Stomach (tissue), 9 donors: ENCODE measurements around the gene RPS13. TPM values are rescaled to one million over a fixed set of nuclear protein-coding genes. Genes with fewer than 3 reads are reported as not detected.
"Not testable (repeated sequence)": the region's sequence is repeated elsewhere in the genome, so short reads cannot be mapped to it uniquely, and the experiment has no call there.

Experiments
- DNase-seq, 2 donors: peaks; one replicate each; pipeline versions ENCODE4 v3.0.0 to v3.0.0-alpha.2; 2013 to 2019
- H3K27ac ChIP-seq, 5 donors: fragments of 200-600 bp in 4 of 5; sonication (generic) in 4 of 5; one replicate each; pipeline ENCODE4 v1.5.1; 2013 to 2019; ENCODE audit warnings: mild to moderate bottlenecking in 1 of 5, moderate library complexity in 1 of 5
- H3K27me3 ChIP-seq, 3 donors: fragments of 200-600 bp; sonication (generic); one replicate each; pipeline ENCODE4 v1.5.1; 2017 to 2019; ENCODE audit warnings: mixed run types in 1 of 3
- H3K36me3 ChIP-seq, 4 donors: fragments of 200-600 bp; sonication (generic); 1 replicate in 3 of 4; 2 replicates in 1 of 4; pipeline ENCODE4 v1.5.1; 2016 to 2019
- H3K4me1 ChIP-seq, 4 donors: fragments of 200-600 bp; sonication (generic); one replicate each; pipeline ENCODE4 v1.5.1; 2016 to 2019
- H3K4me3 ChIP-seq, 4 donors: fragments of 200-600 bp; sonication (generic) in 3 of 4; one replicate each; pipeline ENCODE4 v1.5.1; 2016 to 2019; ENCODE audit warnings: mild to moderate bottlenecking in 1 of 4
- H3K9me3 ChIP-seq, 4 donors: fragments of 200-600 bp; sonication (generic); one replicate each; pipeline ENCODE4 v1.5.1; 2016 to 2019
- EP300 ChIP-seq: sonication (generic); formaldehyde crosslinking; IDR thresholded peaks from one replicate; pipeline ENCODE4 v1.6.1; 2017; ENCODE audit warnings: antibody characterized with exemption
- POLR2A ChIP-seq, 4 donors: fragments of 450-650 bp; IDR thresholded peaks; one replicate each; pipeline ENCODE4 v1.6.1; 2016; ENCODE audit warnings: antibody characterized with exemption in 4 of 4, control low read depth in 2 of 4, mild to moderate bottlenecking in 1 of 4, moderate library complexity in 1 of 4
- POLR2AphosphoS5 ChIP-seq, 3 donors: sonication (generic); formaldehyde crosslinking; IDR thresholded peaks; one replicate each; pipeline ENCODE4 v1.6.1; 2016; ENCODE audit warnings: antibody characterized with exemption in 3 of 3
- WGBS, 5 donors: extraction: QIAGEN DNeasy Blood & Tissue Kit in 3 of 5; methylation state at CpG; one replicate each; pipeline versions ENCODE4 v1.1.5 to v1.1.7; 2013 to 2018; 5-methylcytosine and 5-hydroxymethylcytosine counted together
- intact Hi-C: fragments of 100-400 bp; cut with DNase I; formaldehyde crosslinking; loops from one replicate; pipeline ENCODE4 v1.15.1; 2023; ENCODE audit warnings: low total_unique reads
- polyA plus RNA-seq, 3 donors: library from polyadenylated mRNA; stranded (reverse); fragments of 200-250 nt; gene quantifications; one replicate each; pipeline ENCODE4 v1.2.3, GENCODE V29; 2013
- total RNA-seq, 5 donors: library from RNA; depleted of rRNA; stranded (reverse); fragments of >200 nt; gene quantifications; one replicate each; pipeline versions ENCODE4 v1.1.0 to v1.2.3, GENCODE V29; 2014 to 2016
- TF ChIP-seq, protein P1 (sequence below), 7 experiments: fragments of 450-650 bp in 4 of 7; fragments of 200-600 bp in 3 of 7; sonication (generic) in 3 of 7; IDR thresholded peaks; one replicate each; pipeline ENCODE4 v1.5.1; 2016 to 2019; ENCODE audit warnings: antibody characterized with exemption in 7 of 7, control low read depth in 2 of 7, mild to moderate bottlenecking in 1 of 7
- donor health status: healthy with polysubstance abuse.
- donor health status: Bipolar disorder and iron deficiency.
- donor health status: healthy.

The RPS13 gene
- total and polyA plus RNA-seq, 8 donors = 282 to 3,236 (median 2,060) TPM

DNA sequence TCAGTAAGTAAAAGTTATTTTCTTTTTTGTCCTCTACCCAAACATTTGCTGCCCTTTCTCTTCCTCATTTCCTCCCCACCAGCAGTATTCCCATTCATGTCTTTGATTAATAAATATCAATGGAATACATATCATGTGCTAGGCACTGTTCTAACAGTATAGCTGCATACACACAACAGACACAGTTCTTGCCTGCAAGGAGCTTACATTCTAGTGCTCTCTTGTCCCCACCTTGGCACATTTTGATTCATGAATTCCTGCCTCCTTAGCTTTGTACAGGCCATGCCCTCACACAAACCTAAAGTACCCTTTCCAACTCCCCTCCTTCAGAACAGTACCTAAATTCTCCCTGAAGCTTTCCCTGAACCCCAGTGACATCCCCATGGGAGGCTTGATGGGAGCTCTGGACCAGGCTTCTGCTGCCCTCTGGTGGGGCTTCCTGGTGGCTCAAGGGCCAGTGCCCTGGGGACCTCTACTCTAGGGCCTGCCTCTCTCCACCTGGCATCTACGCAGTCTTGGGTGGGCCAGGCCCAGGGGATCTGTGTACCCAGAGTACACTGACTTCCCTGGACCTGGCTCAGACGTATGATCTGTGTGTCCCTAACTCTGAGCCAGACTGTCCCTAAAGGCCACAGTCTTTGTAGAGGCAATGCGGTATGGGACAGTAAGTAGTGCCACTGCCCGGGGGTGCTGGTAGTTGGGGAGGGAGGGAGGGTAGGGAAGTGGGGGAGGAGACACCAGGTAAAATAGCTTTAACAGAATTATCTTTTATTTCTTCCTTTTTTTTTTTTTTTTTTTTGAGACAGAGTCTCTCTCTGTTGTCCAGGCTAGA, 14.1 kb downstream of the RPS13 start:
- H3K27ac ChIP-seq = no peak overlapping the region
- 53 to 86% (median 58%) methylated on average over 3 to 4 of the region's 4 CpGs for WGBS, 5 donors
- peak; percentile 77 to 79 for DNase-seq
- no peaks in the 10 kb centered on the region for H3K4me1 ChIP-seq
- no peaks in the 10 kb centered on the region for H3K9me3 ChIP-seq
- no peaks in the 10 kb centered on the region for H3K27me3 ChIP-seq
- peaks cover 0 to 3% (median 0%) of the 10 kb centered on the region in 4 donors for H3K36me3 ChIP-seq
- no peak for TF ChIP-seq POLR2AphosphoS5 (IDR thresholded peaks at IDR 0.05)
- TF ChIP-seq, protein P1, sequence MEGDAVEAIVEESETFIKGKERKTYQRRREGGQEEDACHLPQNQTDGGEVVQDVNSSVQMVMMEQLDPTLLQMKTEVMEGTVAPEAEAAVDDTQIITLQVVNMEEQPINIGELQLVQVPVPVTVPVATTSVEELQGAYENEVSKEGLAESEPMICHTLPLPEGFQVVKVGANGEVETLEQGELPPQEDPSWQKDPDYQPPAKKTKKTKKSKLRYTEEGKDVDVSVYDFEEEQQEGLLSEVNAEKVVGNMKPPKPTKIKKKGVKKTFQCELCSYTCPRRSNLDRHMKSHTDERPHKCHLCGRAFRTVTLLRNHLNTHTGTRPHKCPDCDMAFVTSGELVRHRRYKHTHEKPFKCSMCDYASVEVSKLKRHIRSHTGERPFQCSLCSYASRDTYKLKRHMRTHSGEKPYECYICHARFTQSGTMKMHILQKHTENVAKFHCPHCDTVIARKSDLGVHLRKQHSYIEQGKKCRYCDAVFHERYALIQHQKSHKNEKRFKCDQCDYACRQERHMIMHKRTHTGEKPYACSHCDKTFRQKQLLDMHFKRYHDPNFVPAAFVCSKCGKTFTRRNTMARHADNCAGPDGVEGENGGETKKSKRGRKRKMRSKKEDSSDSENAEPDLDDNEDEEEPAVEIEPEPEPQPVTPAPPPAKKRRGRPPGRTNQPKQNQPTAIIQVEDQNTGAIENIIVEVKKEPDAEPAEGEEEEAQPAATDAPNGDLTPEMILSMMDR (IDR thresholded peaks at IDR 0.05) = peak in 5 of 7 experiments; percentile 66 to 84 (median 66)
- intact Hi-C loops = loop anchor here (10.0 kb wide), 1 partner anchor 119 kb away; no protein-coding TSS in a partner anchor
- no peak overlapping the region for H3K4me3 ChIP-seq

DNA sequence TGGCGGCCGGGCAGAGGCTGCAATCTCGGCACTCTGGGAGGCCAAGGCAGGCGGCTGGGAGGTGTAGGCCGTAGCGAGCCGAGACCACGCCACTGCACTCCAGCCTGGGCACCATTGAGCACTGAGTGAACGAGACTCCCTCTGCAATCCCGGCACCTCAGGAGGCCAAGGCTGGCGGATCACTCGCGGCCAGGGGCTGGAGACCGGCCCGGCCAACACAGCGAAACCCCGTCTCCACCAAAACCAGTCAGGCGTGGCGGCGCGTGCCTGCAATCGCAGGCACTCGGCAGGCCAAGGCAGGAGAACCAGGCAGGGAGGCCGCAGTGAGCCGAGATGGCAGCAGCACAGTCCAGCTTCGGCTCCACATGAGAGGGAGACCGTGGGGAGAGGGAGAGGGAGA, 26.3 kb downstream of the RPS13 start:
- not testable (repeated sequence) for H3K9me3 ChIP-seq, H3K4me3 ChIP-seq, H3K36me3 ChIP-seq, H3K27me3 ChIP-seq, H3K27ac ChIP-seq, DNase-seq
- WGBS, 5 donors = 96 to 98% (median 97%) methylated on average over 12 to 23 of the region's 27 CpGs
- intact Hi-C loops = loop anchor here (10.0 kb wide), 1 partner anchor 256 kb away; no protein-coding TSS in a partner anchor
- H3K4me1 ChIP-seq = peaks cover 5 to 13% (median 8%) of the 10 kb centered on the region in 4 donors

DNA sequence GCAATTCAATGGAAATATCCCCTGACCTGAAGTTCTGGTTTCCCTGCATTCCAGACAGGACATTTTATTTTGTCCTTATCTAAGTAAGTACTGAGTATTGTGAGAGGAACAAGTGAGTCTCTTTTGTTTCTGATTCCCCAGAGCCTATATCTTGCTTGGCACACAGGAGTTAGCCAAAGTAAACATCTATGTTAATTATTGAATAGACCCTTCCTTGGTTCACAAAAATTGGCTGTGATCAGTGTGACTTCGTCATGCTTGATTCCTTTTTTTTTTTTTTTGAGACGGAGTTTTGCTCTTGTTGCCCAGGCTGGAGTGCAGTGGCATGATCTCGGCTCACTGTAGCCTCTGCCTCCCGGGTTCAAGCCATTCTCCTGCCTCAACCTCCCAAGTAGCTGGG, 29.0 kb downstream of the RPS13 start:
- TF ChIP-seq POLR2AphosphoS5 (IDR thresholded peaks at IDR 0.05) = peak in 2 of 3 donors; percentile 41 to 55
- H3K4me3 ChIP-seq, H3K36me3 ChIP-seq, H3K9me3 ChIP-seq, intact Hi-C loops, H3K27me3 ChIP-seq: not testable (repeated sequence)
- peak in 1 of 2 donors; percentile 52 for DNase-seq
- Histone ChIP-seq H3K27ac (peak overlapping the region; percentile 50 to 92 (median 65)), H3K4me1 (peaks cover 5 to 13% (median 8%) of the 10 kb centered on the region in 4 donors)
- 26 to 57% (median 36%) methylated on average over 4 of the region's 4 CpGs for WGBS, 5 donors

DNA sequence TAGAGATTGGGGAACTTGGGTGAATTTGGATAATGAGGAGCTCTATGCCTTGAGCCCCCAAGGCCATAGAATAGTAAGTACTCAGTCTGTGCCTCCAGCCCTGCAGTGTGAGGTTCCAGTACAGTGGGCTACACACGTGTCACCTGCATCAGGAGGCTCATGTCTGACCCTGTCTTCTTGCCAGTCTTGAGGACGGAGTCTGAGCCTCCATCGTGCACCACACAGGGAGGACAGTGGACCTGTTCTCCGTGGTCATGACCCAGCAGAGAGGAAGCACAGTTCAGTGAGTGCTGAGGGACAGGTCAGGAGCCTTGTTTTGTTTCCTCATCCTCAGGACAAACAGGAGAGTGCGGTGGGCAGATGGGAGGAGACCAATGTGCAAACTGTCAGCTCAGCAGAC, 30.8 kb downstream of the RPS13 start:
- Histone ChIP-seq H3K4me1 (peaks cover 5 to 13% (median 8%) of the 10 kb centered on the region in 4 donors), H3K27me3 (no peaks in the 10 kb centered on the region), H3K4me3 (no peak overlapping the region), H3K27ac (no peak overlapping the region), H3K9me3 (no peaks in the 10 kb centered on the region), H3K36me3 (no peaks in the 10 kb centered on the region)
- intact Hi-C loops = no loop called here
- WGBS, 5 donors = 60 to 79% (median 69%) methylated on average over 5 of the region's 5 CpGs
- TF ChIP-seq POLR2A (IDR thresholded peaks at IDR 0.05) (no peak), POLR2AphosphoS5 (IDR thresholded peaks at IDR 0.05) (no peak), EP300 (no peak)
- TF ChIP-seq, protein P1 (IDR thresholded peaks at IDR 0.05) = no peak
- DNase-seq = no peak

DNA sequence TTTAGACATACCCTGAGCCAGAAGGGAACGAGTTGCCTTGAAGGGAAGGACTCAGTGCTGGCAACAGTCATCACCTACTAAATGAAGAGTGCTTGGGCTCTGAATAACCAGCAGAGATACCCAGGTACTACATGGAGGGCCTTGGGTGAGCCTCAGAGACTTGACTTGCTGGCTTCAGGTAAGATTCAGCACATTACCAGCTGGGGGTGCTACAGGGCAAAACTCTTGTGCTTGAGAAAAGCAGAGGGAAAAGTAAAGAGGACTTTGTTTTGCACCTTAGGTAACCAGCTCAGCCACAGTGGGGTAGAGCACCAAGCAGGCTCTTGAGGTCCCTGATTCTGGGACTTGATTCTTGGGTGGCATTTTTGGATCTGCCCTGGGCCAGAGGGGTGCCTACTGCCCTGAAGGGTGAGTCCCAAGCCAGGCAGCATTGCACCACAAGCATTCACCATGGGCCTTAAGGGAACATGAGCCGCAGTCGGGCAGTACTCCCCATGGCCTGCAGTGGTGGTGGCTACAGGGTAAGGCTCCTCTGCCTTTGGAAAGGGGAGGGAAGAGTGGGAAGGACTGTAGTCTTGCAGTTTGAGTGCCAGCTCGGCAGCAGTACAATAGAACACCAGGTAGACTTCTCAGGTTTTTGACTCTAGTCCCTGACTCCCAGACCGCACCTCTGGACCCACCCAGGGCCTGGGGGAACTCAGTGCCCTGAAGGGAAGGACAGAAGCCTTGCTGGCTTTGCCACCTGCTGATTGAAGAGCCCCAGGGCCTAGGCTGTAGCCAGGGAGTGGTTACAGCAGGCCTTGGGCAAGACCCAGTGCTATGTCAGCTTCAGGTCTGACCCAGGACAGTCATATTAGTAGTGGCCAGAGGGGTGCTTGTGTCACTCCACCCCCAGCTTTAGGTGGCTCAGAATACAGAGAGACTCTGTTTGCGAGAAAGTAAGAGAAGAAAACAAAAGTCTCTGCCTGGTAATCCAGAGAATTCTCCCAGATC, 40.5 kb downstream of the RPS13 start:
- WGBS, 5 donors = 69 to 83% (median 71%) methylated on average over 2 to 6 of the region's 6 CpGs
- TF ChIP-seq, protein P1 (IDR thresholded peaks at IDR 0.05) = peak in 2 of 7 experiments; percentile 12 to 18
- TF ChIP-seq POLR2AphosphoS5 (IDR thresholded peaks at IDR 0.05) = no peak
- no peaks in the 10 kb centered on the region for H3K36me3 ChIP-seq
- no peaks in the 10 kb centered on the region for H3K27me3 ChIP-seq
- peak; percentile 54 to 60 for DNase-seq
- H3K27ac ChIP-seq = no peak overlapping the region
- H3K9me3 ChIP-seq = no peaks in the 10 kb centered on the region
- intact Hi-C loops = no loop called here
- no peak overlapping the region for H3K4me3 ChIP-seq
- no peaks in the 10 kb centered on the region for H3K4me1 ChIP-seq

DNA sequence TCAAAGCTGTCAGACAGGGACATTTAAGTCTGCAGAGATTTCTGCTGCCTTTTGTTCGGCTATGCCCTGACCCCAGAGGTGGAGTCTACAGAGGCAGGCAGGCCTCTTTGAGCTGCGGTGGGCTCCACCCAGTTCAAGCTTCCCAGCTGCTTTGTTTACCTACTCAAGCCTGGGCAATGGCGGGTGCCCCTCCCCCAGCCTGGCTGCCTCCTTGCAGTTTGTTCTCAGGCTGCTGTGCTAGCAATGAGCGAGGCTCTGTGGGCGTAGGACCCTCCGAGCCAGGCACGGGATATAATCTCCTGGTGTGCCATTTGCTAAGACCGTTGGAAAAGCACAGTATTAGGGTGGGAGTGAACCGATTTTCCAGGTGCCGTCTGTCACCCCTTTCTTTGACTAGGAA, 43.4 kb downstream of the RPS13 start:
- WGBS, 5 donors = 86 to 95% (median 91%) methylated on average over 7 to 10 of the region's 10 CpGs
- H3K27me3 ChIP-seq, intact Hi-C loops, H3K9me3 ChIP-seq, DNase-seq, H3K36me3 ChIP-seq, H3K4me1 ChIP-seq, H3K4me3 ChIP-seq, H3K27ac ChIP-seq: not testable (repeated sequence)
